PC-3 (cell line): ENCODE measurements around the gene CHCHD2. TPM values are rescaled to one million over a fixed set of nuclear protein-coding genes. Genes with fewer than 3 reads are reported as not detected.
A peak's percentile ranks its signal among the peaks of the same experiment; 100 is the strongest.
"Not testable (repeated sequence)": the region's sequence is repeated elsewhere in the genome, so short reads cannot be mapped to it uniquely, and the experiment has no call there.

Experiments used
- ATAC-seq: fragments of 200-7000 bp; cut with Tn5 transposase; 2 replicates; pipeline ENCODE4 v1.9.1; 2020; ENCODE audit warnings: mild to moderate bottlenecking, moderate library complexity
- BruUV-seq: library from RNA; stranded (reverse); fragments of 400-500 nt; replicated peaks from 2 replicates; lab custom pipeline; 2021; lab: Mats Ljungman, UMichigan
- CTCF ChIA-PET: fragments of 300-600 bp; sonication (Branson Sonifier 250); formaldehyde crosslinking; loops from one replicate; lab custom pipeline; 2022; ENCODE audit warnings: antibody characterized with exemption; lab: Charles Lee
- POLR2A ChIA-PET: fragments of 300-600 bp; sonication (Branson Sonifier 250); formaldehyde crosslinking; loops from one replicate; lab custom pipeline; 2022; ENCODE audit warnings: antibody characterized with exemption; ENCODE audit not compliant: unreplicated experiment; lab: Charles Lee
- DNase-seq: peaks from one replicate; pipeline ENCODE4 v3.0.0-alpha.2; 2015
- H2AFZ ChIP-seq: fragments of 300-600 bp; sonication (generic); 2 replicates; pipeline ENCODE4 v1.6.0; 2016; ENCODE audit warnings: antibody characterized with exemption, low read length
- H3F3A ChIP-seq: fragments of 300-600 bp; sonication (generic); one replicate; pipeline ENCODE4 v1.6.0; 2017; ENCODE audit warnings: antibody characterized with exemption, low read length, control low read depth, mild to moderate bottlenecking; ENCODE audit not compliant: unreplicated experiment
- H3K27ac ChIP-seq: fragments of 300-600 bp; sonication (generic); 2 replicates; pipeline ENCODE4 v1.5.1; 2016; ENCODE audit warnings: mild to moderate bottlenecking, low read length
- H3K27me3 ChIP-seq: fragments of 300-600 bp; sonication (generic); 2 replicates; pipeline ENCODE4 v1.6.1; 2016; ENCODE audit warnings: low read length, mixed read lengths
- H3K36me3 ChIP-seq: fragments of 300-600 bp; sonication (generic); 2 replicates; pipeline ENCODE4 v1.6.1; 2016; ENCODE audit warnings: low read depth, mixed run types, low read length, mixed read lengths
- H3K4me1 ChIP-seq: fragments of 300-600 bp; sonication (generic); 2 replicates; pipeline ENCODE4 v1.5.1; 2016; ENCODE audit warnings: low read length; ENCODE audit not compliant: insufficient read depth
- H3K4me2 ChIP-seq: fragments of 300-600 bp; sonication (generic); 2 replicates; pipeline ENCODE4 v1.6.0; 2016; ENCODE audit warnings: low read length
- H3K4me3 ChIP-seq: fragments of 300-600 bp; sonication (generic); 2 replicates; pipeline ENCODE4 v1.5.1; 2016; ENCODE audit warnings: mild to moderate bottlenecking, low read length, mixed read lengths
- H3K79me2 ChIP-seq: fragments of 300-600 bp; sonication (generic); 2 replicates; pipeline ENCODE4 v1.6.1; 2017; ENCODE audit warnings: low read length, mixed read lengths
- H3K9ac ChIP-seq: fragments of 300-600 bp; sonication (generic); 2 replicates; pipeline ENCODE4 v1.6.0; 2016; ENCODE audit warnings: mild to moderate bottlenecking, low read length
- H3K9me2 ChIP-seq: fragments of 300-600 bp; sonication (generic); replicated peaks from 2 replicates; pipeline ENCODE4 v1.6.1; 2016; ENCODE audit warnings: mixed run types, low read length, mixed read lengths
- H3K9me3 ChIP-seq: fragments of 300-600 bp; sonication (generic); 2 replicates; pipeline ENCODE4 v1.6.1; 2016; ENCODE audit warnings: low read length, mixed read lengths
- H4K20me1 ChIP-seq: fragments of 300-600 bp; sonication (generic); 2 replicates; pipeline ENCODE4 v1.6.1; 2016; ENCODE audit warnings: low read length, mixed read lengths
- EZH2 ChIP-seq: fragments of 300-600 bp; sonication (generic); IDR thresholded peaks from one replicate; pipeline ENCODE4 v1.6.1; 2017; ENCODE audit warnings: antibody characterized with exemption, mild to moderate bottlenecking, low read length; ENCODE audit not compliant: unreplicated experiment
- EZH2phosphoT487 ChIP-seq: fragments of 300-600 bp; sonication (generic); IDR thresholded peaks from 2 replicates; pipeline ENCODE4 v1.6.1; 2018; ENCODE audit warnings: mild to moderate bottlenecking, antibody characterized with exemption, low read length, borderline replicate concordance
- intact Hi-C: fragments of 100-400 bp; cut with micrococcal nuclease; formaldehyde crosslinking; loops from 2 replicates; pipeline ENCODE4 v1.9.0; 2023
- total RNA-seq: library from RNA; depleted of rRNA; stranded (reverse); fragments of >200 nt; gene quantifications from 2 replicates; pipeline ENCODE4 v1.2.3, GENCODE V29; 2014
- TF ChIP-seq, protein P1 (sequence below): fragments of 300-600 bp; sonication (generic); conservative IDR thresholded peaks from 2 replicates; pipeline ENCODE4 v1.5.1; 2017; ENCODE audit warnings: antibody characterized with exemption, low read depth, mild to moderate bottlenecking, low read length

Gene CHCHD2
- total RNA-seq, 1 experiment from 2014 or later = 578 TPM

DNA sequence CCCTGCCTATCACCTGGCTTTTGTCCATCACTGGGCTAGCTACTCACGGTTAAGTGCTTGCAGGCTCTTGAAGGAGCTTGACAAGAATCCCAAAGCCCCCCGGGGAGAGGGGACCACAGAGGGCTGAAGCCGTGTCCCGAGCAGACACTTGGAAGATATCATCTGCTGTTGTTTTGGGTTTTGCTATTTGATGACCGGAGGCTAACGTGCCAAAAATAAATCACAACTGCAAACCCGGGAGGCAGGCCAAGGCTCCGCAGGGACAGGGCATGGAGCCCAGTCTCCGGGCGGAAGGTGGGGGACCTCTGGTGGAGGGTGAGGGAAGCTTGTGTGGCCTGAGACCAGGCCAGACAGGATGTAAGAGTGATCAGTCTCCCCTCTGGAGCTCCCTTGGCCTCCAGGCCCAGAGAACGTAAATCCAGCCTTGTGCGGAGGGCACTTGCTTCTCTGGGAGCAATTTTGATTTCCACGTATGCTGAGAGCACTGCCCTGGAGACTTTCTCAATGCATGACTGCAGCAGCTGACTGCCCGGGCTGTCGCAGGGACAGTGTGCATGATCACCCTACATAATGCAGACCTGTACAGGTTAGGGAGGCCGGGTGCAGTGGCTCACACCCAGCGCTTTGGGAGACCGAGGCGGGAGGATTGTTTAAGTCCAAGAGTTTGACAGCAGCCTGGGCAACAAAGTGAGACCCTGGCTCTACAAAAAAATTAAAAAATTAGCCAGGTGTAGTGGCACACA is 13.3 kb downstream of the CHCHD2 start, which contains the start of gene PHKG1:
Gene PHKG1, minus strand, starts transcription at position 164 of the 743 bp plus-strand sequence. CDS start 4,011 bp downstream, outside the sequence.
- Histone ChIP-seq H3K9ac (no peak within 1 kb of the TSS), H3K4me2 (peak within 1 kb of the TSS; percentile 53; the same call in 1 of the 2 replicates), H3K9me2 (no peaks in the 10 kb centered on the region), H4K20me1 (no peaks in the 10 kb centered on the region), H3K27ac (no peak within 1 kb of the TSS), H3K9me3 (no peaks in the 10 kb centered on the region), H3K27me3 (no peaks in the 10 kb centered on the region), H3K4me3 (no peak within 1 kb of the TSS), H2AFZ (no peak within 1 kb of the TSS), H3F3A (no peaks in the 10 kb centered on the region), H3K79me2 (no peaks in the 10 kb centered on the region), H3K36me3 (no peaks in the 10 kb centered on the region), H3K4me1 (no peaks in the 10 kb centered on the region; the same call in 1 of the 2 replicates)
- BruUV-seq = no TSS peak
- ChIA-PET CTCF (interaction anchor here (0.5 to 1.0 kb wide), 4 partner anchors 13 to 1228 kb away, joined by 3 to 8 read pairs (median 4); partner anchors contain the start of gene CHCHD2), POLR2A (interaction anchor here (0.5 kb wide), 1 partner anchor 58 kb away, joined by 4 read pairs; no protein-coding TSS in a partner anchor)
- ATAC-seq = peak; percentile 91
- no peak for TF ChIP-seq EZH2phosphoT487
- TF ChIP-seq EZH2 = no peak
- TF ChIP-seq, protein P1, sequence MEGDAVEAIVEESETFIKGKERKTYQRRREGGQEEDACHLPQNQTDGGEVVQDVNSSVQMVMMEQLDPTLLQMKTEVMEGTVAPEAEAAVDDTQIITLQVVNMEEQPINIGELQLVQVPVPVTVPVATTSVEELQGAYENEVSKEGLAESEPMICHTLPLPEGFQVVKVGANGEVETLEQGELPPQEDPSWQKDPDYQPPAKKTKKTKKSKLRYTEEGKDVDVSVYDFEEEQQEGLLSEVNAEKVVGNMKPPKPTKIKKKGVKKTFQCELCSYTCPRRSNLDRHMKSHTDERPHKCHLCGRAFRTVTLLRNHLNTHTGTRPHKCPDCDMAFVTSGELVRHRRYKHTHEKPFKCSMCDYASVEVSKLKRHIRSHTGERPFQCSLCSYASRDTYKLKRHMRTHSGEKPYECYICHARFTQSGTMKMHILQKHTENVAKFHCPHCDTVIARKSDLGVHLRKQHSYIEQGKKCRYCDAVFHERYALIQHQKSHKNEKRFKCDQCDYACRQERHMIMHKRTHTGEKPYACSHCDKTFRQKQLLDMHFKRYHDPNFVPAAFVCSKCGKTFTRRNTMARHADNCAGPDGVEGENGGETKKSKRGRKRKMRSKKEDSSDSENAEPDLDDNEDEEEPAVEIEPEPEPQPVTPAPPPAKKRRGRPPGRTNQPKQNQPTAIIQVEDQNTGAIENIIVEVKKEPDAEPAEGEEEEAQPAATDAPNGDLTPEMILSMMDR = peak; percentile 27; the same call in 1 of the 2 replicates
- DNase-seq = peak; percentile 63
- intact Hi-C loops = no loop called here

DNA sequence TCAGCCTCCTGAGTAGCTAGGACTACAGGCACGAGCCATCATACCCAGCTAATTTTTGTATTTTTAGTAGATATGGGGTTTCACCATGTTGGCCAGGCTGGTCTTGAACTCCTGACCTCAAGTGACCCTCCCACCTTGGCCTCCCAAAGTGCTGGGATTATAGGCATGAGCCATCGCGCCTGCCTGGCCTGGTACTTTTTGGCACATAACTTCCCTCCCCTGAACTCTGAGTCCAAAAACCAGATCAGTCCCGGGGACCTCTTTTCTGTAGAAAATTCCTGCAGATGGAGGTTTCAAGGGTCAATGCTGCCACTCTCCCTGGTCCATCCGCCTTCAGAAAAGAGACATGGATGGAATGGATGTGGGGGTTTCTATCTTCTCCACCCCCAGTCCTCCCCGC is 13.9 kb downstream of the CHCHD2 start:
- ATAC-seq, BruUV-seq, H3K4me1 ChIP-seq, H2AFZ ChIP-seq, DNase-seq, H3K36me3 ChIP-seq, H3K9me2 ChIP-seq, H4K20me1 ChIP-seq, H3K9ac ChIP-seq, intact Hi-C loops, H3K4me3 ChIP-seq, H3K27me3 ChIP-seq, H3K79me2 ChIP-seq, H3K27ac ChIP-seq, H3K9me3 ChIP-seq, H3F3A ChIP-seq: not testable (repeated sequence)
- CTCF ChIA-PET = interaction anchor here (0.5 kb wide), 1 partner anchor 451 kb away, joined by 8 read pairs; no protein-coding TSS in a partner anchor
- POLR2A ChIA-PET = interaction anchor here (0.5 kb wide), 1 partner anchor 58 kb away, joined by 4 read pairs; no protein-coding TSS in a partner anchor
- peak overlapping the region; percentile 53; the same call in 1 of the 2 replicates for H3K4me2 ChIP-seq

DNA sequence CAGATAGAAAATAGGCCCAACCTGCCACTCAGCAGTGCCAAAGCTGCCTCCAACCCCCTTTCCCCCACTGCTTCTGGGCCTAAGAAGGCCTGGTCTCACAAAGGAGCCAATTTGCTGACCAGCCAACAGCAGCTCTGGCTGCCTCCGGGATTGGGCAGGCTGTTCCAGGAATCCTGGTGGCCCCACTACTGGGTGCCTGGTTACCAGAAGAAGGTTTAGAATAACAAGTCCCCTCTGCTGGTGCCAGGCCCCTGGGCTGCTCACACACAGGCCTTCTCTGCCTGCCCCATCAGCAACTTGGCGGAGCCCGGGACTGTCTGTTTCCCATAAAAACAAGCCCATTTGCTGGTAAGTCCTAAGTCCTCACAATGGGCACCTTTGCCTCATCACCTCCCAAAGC is 14.7 kb downstream of the CHCHD2 start:
- CTCF ChIA-PET = no interaction called here
- H3K9me2 ChIP-seq = no peaks in the 10 kb centered on the region
- BruUV-seq = no TSS peak

More for the DNA sequence above, 14.7 kb downstream of the CHCHD2 start:
- Histone ChIP-seq H3K4me2 (no peak overlapping the region), H3F3A (no peaks in the 10 kb centered on the region), H3K36me3 (no peaks in the 10 kb centered on the region), H3K27me3 (no peaks in the 10 kb centered on the region), H3K4me1 (no peaks in the 10 kb centered on the region; the same call in 1 of the 2 replicates), H4K20me1 (no peaks in the 10 kb centered on the region), H3K4me3 (no peak overlapping the region), H2AFZ (no peak overlapping the region), H3K27ac (no peak overlapping the region), H3K9ac (no peak overlapping the region), H3K9me3 (no peaks in the 10 kb centered on the region), H3K79me2 (no peaks in the 10 kb centered on the region)
- no peak for ATAC-seq
- intact Hi-C loops = no loop called here
- POLR2A ChIA-PET = no interaction called here
- TF ChIP-seq EZH2 (no peak), EZH2phosphoT487 (no peak)
- TF ChIP-seq, protein P1 = no peak
- no peak for DNase-seq
